Activated CD4-positive, alpha-beta T cell treated with anti-CD3 and anti-CD28 coated beads, Interleukin-10, Interleukin-2, amounts not matched to agents 100 ng/mL and 50 ng/mL, durations not matched to agents 16 hours and 8 hours (primary cell): Measurements from ENCODE around the gene STRN.
A peak's percentile ranks its signal among the peaks of the same experiment; 100 is the strongest.
"Not testable (repeated sequence)": the region's sequence is repeated elsewhere in the genome, so short reads cannot be mapped to it uniquely, and the experiment has no call there.

Experiments used
- DNase-seq: peaks from one replicate; pipeline ENCODE4 v3.0.0-alpha.2; 2020

Gene STRN, protein sequence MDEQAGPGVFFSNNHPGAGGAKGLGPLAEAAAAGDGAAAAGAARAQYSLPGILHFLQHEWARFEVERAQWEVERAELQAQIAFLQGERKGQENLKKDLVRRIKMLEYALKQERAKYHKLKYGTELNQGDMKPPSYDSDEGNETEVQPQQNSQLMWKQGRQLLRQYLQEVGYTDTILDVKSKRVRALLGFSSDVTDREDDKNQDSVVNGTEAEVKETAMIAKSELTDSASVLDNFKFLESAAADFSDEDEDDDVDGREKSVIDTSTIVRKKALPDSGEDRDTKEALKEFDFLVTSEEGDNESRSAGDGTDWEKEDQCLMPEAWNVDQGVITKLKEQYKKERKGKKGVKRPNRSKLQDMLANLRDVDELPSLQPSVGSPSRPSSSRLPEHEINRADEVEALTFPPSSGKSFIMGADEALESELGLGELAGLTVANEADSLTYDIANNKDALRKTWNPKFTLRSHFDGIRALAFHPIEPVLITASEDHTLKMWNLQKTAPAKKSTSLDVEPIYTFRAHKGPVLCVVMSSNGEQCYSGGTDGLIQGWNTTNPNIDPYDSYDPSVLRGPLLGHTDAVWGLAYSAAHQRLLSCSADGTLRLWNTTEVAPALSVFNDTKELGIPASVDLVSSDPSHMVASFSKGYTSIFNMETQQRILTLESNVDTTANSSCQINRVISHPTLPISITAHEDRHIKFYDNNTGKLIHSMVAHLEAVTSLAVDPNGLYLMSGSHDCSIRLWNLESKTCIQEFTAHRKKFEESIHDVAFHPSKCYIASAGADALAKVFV

DNA sequence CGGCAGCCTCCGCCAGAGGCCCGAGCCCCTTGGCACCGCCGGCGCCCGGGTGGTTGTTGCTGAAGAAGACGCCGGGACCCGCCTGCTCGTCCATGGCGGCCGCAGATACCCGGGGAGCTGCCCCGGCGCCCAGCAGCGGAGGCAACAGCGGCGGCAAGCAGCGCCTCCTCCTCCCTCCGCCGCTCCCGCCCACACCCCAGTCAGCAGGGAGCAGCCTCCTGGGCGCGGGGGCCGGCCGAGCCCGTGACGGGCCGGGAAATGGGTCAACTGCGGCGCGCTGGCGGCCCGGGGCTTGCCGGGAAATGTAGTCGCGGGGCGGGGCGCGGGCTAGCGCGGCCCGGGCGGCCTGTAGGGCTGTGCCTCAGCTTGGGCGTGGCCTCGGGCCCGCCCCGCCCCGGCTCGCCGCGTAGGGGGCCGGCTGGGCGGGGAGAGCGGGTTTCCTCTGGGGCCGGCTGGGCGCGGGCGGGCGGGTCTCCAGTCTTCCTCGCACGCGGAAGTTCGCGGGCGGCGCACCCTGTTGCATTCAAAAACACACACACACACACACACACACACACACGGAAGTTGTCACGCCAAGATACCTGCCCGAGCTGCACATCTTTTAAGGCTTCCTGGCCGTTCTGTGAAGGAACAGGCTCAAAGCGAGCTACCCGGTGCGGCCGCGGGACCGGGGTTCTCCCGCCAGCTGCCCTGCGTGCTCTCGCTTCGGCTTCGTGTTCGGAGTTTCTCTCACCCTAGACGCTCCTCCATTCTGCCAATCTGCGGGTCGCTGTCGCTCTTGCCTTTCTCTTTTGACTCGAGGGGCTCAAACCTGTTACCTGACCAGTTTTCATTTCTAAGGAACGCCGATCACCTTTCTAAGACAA is at the start of gene STRN:
Gene STRN (minus strand): TSS at position 167 of the 866 bp plus-strand sequence. CDS start 73 bp downstream, at position 94.
- DNase-seq = peak; percentile 98

DNA sequence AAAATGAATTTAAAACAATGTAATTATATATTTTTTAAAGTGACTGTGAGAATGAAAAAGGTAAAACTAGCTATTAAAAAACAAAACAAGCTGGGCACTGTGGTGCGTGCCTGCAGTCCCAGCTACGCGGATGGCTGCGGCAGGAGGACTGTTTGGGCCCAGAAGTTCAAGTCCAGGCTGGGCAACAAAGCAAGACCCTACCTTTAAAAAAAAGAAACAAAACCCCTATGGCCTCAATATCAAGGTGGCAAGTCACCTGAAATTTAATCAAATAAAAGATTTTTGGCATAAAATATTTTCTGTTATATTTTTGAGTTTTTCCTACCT is 46.9 kb upstream of the STRN start:
- no peak for DNase-seq

DNA sequence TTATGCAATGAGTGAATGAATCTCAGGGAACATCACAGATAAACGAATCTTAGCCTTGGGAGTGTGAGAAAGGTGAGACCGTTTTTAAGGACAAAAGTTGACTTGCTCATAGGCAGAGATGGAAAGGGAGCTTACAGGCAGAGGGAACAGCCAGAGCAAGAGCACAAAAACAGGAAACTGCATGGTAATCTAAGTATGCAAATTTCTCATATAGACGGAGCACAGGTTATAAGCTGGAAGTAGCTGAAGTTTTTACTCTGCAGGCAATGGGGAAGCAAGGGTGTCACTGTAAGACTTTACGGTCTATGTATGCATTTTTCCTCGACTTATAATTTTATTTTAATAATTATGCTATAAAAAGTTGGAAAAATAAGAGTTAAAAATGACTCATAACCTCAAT is 44.8 kb upstream of the STRN start:
- DNase-seq = no peak

DNA sequence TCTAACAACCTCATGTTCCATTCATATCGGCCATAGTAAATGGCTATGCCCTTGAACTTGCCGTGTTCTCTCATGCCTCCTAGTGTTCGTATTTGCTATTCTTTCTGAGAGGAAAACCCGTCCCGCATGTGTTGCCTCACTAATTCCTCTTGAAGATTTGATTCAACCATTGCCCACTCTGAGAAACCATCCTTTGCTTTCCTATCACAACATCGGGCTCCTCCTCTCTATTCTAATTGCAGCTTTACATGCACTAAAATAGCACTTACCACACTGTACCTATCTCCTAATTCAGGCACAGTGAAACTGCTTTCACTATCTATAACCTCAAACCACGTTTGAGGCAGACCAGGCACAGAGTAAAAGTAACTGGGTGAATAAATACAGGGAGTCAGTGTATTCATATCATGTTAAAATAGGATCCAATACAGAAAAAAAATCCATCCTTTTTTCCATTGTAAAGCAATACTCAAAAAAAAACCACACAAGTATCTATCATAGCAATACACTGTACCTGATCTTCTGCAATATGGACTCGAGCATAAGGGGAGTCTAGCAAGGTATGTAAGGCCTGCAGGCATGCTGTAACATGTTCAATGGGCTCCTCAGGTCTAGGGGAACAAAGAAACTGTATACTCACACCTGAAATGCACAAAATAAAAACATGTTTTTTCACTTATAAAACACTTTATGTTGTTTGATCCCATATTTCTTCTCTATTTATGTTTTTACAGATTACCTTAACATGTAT is 39.0 kb upstream of the STRN start:
- DNase-seq = peak; percentile 41

DNA sequence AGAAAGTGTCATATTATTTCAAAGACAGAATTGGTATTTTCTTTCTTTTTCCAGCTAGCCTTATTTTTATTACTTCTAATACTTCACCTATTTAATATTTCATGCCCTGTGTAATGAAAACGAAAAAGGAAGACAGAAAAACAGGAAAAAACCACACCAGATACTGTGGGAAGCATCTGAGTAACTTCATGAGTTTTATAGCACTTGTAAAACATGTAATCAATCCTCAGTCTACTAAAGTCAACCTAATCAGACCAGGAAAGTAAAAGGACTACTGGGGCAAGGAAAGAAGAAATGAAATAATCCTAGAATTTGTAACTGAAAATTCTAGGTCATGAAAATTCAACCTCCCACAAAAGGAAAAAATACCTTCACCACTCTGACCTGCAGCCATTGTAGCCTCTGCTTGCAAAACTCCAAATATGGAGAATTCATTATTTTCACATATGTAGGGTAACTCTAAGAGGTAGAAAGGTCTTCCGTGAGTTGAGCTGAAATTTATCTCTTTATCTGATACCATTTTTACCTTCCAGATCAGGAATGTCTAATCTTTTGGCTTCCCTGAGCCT is 34.7 kb upstream of the STRN start:
- DNase-seq = no peak

DNA sequence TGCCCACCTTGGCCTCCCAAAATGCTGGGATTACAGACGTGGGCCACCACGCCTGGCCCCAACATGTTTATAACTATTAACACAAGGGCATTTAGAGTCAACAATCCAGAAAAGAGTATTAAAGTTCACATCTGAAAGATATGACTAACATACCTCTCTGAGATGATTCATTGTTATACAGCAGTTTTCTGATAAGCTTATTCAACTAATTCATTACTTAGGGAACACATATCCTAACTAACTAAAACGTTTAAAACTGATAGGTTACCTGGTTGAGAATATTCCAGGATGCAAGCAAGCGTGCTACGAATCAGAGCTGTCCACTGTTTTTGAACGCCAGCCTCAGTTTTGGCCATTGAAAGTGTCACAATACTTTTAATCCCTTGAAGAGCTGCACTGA is 34.0 kb upstream of the STRN start:
- DNase-seq = no peak

DNA sequence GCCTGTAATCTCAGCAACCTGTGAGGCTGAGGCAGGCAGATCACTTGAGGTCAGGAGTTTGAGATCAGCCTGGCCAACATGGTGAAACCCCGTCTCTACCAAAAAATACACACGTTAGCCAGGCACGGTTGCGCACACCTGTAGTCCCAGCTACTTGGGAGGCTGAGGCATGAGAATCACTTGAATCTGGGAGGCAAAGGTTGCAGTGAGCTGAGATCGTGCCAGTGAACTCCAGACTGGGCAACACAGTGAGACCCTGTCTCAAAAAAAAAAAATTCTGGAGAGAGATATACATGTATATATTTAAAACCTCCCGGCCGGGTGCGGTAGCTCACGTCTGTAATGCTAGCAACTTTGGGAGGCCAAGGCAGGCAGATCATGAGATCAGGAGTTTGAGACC is 33.1 kb upstream of the STRN start:
- not testable (repeated sequence) for DNase-seq

DNA sequence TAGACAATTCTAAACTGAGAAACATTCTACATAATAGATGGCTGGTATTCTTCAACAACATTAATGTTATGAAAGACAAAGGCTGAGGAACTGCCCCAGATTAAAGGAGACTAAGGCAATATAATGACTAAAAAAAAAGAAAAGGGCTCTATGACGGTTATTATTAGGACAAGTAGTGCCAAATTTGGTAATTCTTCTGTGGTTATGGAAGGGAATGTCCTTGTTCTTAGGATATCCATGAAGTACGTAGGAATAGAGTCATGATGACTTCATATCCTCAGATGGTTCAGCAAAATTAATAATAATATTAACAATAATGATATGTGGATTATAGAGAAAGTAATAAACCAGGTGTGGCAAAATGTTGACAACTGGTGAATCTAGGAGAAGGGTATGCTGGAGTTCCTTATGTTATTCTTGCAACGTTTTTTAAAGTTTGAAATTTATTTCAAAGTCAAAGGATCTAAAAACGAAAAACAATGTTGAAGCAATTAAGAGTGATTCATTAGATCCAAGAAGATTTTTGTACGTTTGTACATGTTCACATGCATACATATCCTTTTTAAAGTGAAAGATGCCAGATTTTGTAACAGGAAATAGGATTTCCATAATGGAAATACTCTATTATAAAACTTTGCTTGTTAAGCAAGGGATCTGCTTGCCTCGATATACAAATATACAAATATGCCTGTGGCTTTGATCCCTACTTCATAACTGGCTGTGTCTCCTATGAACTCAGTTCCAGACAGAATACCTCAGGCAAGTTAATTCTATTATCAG is 27.7 kb upstream of the STRN start:
- no peak for DNase-seq

DNA sequence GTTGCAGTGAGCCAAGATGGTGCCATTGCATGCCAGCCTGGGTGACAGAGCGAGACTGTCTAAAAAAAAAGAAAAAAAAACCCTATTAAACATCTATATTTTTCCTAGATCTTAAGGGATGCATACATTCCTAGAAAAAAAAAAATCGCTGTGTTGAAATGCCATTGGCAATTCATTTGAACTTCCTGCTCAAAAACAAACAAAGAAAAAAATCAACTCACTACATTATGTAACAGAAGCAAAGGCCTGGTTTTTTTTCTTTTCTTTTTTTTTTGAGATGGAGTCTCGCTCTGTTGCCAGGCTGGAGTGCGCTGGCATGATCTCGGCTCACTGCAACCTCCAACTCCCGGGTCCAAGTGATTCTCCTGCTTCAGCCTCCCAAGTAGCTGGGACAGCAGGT is 21.7 kb upstream of the STRN start:
- DNase-seq = no peak

DNA sequence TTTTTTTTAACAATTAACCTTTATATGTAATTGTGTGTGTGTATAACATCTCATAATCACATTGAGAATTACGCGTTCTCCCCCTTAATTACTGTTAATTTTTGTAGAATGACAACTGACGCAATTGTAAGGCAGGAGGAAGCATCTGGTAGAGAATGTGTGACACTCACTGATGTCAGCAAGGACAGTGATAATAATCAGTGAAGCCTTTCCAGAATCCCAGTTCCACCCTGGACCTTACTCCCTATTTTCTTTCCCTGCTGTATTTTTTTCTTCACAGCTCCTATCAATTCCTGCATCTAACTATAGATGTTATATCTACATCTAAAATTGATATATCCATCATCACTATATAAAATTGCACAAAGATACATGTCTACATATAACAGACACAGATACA is 16.1 kb upstream of the STRN start:
- no peak for DNase-seq

DNA sequence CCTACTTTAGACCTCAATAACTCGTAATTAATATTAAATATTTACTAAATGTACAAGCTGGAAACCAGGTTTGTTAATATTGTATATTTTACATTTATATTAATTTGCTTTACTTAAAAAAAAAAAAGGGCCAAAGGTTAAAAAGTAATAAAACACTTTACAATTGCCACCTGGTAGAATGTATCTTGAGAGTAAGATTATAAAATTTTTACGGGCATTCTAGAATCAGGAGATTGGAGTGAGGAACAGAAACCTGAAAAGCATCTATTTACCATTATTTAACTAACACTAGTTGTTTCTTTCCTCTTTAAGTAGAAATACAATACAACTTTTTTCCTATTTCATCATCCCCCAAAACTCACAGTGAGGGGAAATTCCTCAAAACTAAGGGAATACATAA is 15.6 kb upstream of the STRN start:
- no peak for DNase-seq

DNA sequence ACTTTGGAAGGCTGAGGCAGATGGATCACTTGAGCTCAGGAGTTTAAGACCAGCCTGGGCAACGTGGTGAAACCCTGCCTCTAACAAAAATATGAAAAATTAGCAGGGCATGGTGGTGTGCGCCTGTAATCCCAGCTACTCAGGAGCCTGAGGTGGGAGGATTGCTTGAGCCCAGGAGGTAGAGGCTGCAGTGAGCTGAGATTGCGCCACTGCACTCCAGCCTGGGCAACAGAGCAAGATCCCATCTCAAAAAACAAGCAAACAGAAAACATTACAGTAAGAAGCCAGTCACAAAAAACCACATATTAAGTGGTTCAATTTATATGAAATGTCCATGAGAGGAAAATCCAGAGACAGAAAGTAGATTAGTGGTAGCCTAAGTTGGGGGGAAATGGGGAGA is 12.7 kb upstream of the STRN start:
- not testable (repeated sequence) for DNase-seq

DNA sequence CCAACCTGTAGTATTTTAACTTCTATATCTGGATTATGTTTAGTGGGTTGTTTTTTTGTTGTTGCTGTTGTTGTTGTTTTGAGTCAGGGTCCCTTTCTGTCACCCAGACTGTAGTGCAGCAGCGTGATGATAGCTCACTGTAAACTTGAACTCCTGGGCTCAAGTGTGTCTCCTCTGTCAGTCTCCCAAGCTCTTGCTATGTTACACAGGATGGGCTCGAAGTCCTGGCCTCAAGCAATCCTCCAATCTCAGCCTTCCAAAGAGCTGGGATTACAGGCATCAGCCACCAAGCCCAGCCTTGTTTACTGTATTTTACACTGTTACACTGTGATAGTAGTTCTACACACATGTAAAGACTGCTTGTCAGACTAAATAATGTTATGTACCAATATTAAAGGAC is 9.7 kb upstream of the STRN start:
- no peak for DNase-seq

DNA sequence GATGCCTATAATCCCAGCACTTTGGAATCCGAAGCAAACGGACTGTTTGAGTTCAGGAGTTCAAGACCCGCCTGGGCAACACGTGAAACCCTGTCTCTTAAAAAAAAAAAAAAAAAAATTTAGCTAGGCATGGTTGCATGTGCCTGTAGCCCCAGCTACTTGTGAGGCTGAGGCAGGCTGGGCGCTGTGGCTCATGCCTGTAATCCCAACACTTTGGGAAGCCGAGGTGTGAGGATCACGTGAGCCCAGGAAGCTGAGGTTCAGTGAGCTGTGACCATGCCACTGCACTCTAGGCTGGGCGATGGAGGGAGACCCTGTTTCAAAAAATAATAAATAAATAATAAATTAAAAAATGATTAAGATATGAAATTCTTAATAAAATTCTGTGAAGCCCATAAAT is 9.0 kb upstream of the STRN start:
- DNase-seq = no peak

DNA sequence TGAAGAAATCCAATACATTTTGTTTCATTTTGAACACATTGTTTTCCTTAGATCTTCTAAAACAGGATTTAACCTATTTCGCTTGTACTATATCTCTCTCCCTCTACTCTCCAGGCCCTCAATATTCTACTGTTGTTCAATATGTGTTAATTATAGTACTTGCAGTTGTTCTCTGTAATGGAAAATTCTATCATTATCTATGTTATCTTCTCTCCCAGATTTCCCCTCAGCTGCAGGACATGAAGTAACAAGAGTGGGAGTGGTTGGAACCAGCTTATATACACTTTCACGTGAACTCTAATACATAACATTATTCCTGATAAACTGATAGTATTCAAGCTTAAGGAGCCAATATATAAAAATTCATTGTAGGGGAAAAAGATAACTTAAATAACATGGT is 7.0 kb upstream of the STRN start:
- no peak for DNase-seq

DNA sequence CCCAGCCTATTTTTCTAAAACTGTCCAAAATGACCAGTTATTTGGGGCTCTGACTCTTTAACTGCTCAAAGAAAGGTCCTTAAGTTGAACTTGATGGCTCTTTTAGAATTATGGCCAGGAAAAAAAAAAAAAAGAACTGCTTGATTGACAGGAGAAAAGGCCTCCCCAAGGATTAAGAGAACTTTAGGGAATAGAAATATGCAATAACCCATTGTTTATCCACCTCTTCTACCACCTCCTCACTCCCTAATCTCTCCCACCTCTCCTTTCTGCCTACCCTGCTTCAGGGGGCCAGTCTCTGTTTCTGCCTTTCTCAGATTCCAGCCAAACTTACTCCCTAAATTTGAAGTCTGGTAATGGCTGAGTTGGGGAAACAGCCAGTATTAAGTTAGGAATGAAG is 5.7 kb upstream of the STRN start:
- DNase-seq = no peak

DNA sequence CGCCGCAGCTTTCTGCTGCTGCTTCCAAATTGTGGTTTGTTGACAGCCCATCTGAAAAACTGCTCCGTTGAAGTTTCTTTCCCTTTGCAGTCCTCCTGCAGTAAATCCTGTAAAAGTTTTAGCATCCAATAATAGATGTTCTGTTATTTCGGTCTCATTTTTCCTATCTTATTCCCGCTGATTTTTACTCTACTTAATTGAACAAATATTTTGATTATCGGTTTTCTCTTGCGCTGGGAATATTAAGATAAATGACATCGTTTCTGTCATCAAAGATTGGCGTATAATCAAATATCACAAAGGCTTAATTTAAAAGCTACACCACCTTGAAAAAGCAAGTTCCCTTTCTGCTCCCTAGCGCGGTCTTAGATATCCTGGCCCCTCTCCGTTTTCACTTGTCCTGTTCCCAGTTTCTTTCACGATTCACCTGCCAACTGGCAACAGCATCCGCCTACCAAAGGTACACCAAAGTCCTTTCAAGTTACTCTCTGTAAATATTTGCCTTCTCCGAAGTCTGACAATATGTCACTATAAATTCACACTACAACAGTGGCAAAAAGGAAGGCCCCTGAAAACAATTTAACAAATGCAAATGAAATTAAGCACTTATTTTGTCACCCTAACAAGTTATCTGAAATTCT is 1.0 kb upstream of the STRN start:
- no peak for DNase-seq

DNA sequence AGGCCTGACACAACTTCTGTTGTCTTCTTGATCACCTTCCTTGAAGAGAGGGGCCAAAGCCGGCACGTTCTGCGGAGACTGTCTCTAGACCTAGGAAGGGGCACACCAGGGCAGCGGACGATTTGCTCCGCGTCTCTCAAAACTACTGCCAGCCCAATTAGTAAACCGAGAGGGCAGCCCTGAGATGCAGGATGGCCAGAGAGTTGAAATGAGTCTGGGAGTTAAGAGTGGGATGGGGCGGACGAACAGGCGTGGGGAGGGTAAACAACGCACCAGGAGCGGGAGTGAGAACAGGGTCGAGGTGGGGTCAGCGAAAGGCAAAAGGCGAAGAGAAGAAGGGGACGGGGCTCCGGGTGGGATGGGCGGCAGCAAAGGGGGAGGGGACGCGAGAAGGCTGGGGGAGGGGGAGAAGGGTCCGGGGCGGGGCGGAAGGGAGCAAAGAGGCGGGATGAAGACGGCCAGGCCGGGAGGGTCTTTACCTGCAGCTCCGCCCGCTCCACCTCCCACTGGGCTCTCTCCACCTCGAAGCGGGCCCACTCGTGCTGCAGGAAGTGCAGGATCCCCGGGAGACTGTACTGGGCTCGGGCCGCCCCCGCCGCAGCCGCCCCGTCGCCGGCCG is 476 bp downstream of the STRN start:
- peak; percentile 46 for DNase-seq

DNA sequence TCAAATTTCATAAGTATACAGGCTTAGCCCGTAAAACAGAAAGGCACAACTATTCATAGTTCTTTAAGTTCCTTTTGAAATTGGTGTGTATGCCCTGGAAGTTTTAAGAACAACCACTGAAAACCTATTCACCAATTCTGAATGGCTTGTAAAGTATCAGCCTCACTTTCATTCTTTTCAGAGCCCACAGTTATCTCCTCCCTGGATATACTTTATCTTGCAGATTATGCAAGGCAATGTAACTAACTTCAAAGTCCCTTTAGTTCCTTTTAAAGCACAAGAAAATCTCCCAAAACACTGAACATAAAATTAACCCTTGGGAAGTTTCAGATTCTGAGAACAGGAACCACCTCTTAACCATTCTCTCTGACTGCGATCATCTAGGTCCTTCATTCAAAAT is 1.1 kb downstream of the STRN start:
- DNase-seq = no peak

DNA sequence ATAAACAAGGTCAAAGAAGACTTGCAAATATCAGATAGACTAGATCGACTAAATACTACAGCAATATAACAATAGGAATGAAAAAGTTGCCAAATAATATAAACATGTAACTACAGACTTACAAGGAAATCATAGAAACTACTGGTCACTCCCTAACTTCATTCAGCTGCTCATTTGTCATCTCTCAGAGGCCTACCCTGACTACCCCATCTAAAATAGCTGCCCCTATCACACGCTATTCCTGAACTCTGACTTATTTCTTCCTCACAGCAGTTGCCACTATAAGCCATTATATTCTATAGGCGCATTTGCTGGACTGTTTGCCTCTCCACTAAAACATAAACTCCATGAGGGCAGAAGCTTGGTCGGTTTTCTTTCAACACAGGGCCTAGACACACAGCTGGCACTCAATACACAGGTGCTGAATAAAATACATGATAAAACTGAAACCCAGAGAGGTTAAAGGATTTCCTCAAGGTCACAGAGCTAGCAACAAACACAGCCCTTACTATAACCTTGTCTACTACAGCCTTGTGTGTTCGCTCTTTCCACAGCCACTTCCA is 1.8 kb downstream of the STRN start:
- no peak for DNase-seq
